HG03439 (cell line): Measurements from ENCODE around the gene MARF1.
"Not testable (repeated sequence)": the region's sequence is repeated elsewhere in the genome, so short reads cannot be mapped to it uniquely, and the experiment has no call there.

ENCODE experiments used
- ATAC-seq: cut with Tn5 transposase; IDR thresholded peaks from one replicate; pipeline ENCODE4 v1.9.1; 2021; ENCODE audit warnings: mild to moderate bottlenecking, moderate library complexity; ENCODE audit not compliant: unreplicated experiment

MARF1 gene

DNA sequence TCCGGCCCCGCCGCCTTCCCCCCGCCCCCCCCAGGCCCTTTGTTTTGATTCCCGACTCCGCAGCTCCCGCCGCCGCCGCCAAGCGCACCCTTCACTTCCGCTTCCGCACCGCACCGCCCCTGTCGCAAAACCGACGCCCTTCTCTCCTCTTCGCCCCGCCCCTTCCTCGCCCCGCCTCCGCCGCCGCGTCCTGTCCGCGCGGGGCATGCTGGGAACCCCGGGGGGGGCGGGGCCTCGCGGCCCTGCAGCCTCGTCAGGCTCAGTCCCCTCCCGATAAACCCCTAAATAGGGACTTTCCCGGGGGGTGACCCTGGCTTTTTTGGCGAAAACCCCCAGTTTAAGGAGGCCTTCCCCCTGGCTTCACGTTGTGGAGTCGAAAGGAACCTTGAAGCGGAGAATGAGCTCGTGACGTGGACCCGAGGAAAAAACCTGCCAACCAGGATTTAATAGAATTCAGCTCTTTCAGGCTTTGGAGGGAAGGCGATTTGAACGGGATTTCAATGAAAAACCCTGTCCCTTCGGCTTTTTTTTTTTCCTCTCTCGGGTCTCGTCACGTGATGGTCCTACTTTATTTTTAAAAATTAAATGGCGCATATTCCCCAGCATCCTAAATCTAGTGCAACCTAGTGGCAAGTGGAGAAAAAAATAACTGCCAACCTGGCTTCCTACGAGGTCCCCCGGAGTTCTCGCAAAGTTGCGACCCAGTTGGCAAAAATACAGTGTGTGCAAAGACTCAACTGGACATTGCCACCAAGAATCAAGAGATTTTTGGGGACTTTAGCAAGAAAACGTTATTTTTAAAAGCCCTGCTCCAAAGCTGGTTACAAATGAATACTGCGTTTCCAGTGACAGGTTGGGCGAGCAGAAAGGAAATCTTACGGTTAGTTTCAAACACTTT lies at the start of gene MARF1:
Gene MARF1 (minus strand): TSS at position 107 of the 898 bp plus-strand sequence. CDS start 3,921 bp downstream, outside the sequence.
- peak; percentile 55 for ATAC-seq

DNA sequence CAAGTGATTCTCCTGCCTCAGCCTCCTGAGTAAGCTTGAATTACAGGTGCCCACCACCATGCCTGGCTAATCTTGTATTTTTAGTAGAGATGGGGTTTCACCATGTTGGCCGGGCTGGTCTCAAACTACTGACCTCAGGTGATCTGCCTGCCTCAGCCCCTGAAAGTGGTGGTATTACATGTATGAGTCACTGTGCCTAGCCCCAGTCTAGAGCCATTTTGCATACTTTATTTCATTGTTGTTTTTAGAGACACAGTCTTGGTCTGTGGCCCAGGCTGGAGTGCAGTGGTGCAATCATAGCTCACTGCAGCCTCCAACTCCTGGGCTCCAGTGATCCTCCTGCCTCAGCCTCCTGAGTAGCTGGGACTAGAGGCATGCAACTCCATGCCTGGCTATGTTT lies 49.6 kb upstream of the MARF1 start:
- ATAC-seq: not testable (repeated sequence)

GRCh38 chr16:15691046-15691445 lies 48.1 kb upstream of the MARF1 start:
- ATAC-seq: no peak

- no peak for ATAC-seq
Observed at GRCh38 chr16:15690296-15690695, 47.3 kb upstream of the MARF1 start.

- ATAC-seq: no peak
Observed at GRCh38 chr16:15689290-15689689, 46.3 kb upstream of the MARF1 start.

DNA sequence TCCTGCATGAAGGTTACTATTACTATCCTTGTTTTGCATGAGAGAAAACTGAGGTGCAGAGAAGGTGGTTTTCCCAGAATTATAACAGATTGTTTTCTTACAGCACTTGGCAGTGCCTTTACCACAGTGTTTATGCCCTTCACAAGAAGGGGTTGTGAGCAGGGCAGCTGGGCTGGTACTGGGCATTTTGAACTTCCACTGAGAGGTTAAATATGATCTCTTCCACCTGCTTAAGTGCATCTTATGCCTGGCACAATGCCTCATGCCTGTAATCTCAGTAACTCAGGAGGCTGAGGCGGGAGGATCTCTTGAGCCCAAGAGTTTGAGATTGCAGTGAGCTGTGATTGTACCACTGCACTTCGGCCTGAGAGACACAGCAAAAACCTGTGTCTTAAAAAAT lies 43.3 kb upstream of the MARF1 start:
- ATAC-seq: no peak

GRCh38 chr16:15682105-15682570 lies 39.2 kb upstream of the MARF1 start:
- ATAC-seq: no peak

- ATAC-seq: no peak
Observed at GRCh38 chr16:15677447-15677846, 34.5 kb upstream of the MARF1 start.

DNA sequence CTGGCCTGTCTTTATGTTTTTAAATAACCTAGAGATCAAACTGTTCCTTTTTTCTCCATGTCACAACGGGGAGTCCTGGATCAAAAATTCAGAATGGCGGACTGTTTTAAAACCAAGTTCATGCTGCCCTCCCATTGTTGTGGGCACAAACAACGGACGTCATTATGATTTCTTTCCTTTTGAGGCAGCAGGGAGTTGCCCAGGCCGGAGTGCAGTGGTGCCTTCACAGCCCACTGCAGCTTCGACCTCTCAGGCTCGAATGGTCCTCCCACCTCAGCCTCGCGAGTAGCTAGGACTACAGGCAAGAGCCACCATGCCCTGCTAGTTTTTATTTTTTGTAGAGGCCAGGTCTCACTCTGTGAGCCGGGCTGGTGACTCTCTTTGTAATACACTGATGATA lies 33.6 kb upstream of the MARF1 start:
- no peak for ATAC-seq

GRCh38 chr16:15674571-15674970 lies 31.6 kb upstream of the MARF1 start:
- no peak for ATAC-seq

GRCh38 chr16:15672514-15673167 lies 29.7 kb upstream of the MARF1 start:
- ATAC-seq: no peak

DNA sequence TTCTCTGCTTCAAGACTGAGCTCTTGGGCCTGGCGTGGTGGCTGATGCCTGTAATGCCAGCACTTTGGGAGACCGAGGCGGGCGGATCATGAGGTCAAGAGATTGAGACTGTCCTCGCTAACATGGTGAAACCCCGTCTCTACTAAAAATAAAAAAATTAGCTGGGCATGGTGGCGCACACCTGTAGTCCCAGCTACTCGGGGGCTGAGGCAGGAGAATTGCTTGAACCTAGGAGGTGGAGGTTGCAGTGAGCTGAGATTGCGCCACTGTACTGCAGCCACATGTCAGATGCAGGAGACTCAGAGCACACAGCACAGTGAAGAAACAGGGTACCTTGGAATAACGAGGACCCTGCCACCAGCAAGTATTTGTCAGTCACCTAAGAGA lies 29.2 kb upstream of the MARF1 start:
- not testable (repeated sequence) for ATAC-seq

DNA sequence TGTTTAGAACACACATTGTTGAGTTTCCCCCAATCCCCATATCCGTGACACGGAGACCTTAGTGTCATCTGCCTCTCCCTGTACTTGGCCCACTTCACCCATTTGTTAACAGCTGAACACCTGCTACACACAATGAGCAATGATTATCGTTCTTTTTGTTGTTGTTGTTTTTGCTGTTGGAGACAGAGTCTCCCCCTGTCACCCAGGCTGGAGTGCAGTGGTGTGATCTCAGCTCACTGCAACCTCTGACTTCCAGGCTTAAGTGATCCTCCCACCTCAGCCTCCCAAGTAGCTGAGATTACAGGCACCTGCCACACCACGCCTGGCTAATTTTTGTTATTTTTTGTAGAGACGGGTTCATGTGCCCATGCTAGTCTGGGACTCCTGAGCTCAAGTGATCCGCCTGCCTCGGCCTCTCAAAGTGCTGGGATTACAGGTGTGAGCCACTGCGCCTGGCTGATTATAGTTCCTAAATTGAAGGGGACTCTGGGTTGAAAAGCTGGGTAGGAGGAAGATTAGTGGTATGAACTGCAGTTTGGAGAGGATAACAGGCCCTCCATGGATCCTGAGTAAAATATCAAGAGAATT lies 28.7 kb upstream of the MARF1 start:
- ATAC-seq: no peak

DNA sequence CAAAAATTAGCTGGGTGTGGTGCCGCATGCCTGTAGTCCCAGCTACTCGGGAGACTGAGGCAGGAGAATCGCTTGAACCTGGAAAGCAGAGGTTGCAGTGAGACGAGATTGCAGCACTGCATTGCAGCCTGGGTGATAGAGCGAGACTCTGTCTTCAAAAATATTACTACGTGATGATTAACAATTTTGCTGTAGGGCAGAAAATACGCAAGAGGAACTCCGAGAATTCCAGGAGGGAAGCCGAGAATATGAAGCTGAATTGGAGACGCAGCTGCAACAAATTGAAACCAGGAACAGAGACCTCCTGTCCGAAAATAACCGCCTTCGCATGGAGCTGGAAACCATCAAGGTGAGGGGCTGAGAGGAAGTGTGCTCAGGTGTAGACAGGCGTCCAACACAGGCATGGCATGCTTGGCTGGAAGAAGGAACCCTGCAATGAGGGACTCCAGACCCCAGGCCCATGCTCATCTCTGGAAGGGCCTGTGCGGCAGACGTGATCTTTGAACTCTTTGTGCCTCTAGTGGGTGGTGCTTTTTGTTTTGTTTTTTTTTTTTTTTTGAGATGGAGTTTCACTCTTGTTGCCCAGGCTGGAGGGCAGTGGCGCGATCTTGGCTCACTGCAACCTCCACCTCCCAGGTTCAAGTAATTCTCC lies 24.3 kb upstream of the MARF1 start:
- ATAC-seq: no peak

DNA sequence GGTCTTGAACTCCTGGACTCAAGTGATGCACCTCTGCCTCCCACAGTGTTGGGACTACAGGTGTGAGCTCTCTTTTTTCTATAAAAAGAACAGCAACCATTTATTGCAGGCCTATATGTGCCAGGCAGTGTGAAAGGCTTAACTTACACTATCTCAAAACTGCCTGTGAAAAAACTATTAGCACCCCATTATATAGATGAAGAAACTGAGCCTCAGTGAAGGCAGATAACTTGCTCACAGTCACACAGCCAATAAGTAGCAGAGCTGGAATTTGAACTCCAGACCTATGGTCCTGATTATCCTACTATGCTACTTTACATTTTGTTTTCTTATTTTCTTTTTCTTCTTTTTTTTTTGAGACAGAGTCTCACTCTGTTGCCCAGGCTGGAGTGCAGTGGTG lies 22.2 kb upstream of the MARF1 start:
- ATAC-seq: no peak

- ATAC-seq: no peak
Observed at GRCh38 chr16:15660203-15660601, 17.2 kb upstream of the MARF1 start.

GRCh38 chr16:15658556-15658955 lies 15.6 kb upstream of the MARF1 start:
- ATAC-seq: no peak

- no peak for ATAC-seq
Observed at GRCh38 chr16:15658149-15658548, 15.2 kb upstream of the MARF1 start.

DNA sequence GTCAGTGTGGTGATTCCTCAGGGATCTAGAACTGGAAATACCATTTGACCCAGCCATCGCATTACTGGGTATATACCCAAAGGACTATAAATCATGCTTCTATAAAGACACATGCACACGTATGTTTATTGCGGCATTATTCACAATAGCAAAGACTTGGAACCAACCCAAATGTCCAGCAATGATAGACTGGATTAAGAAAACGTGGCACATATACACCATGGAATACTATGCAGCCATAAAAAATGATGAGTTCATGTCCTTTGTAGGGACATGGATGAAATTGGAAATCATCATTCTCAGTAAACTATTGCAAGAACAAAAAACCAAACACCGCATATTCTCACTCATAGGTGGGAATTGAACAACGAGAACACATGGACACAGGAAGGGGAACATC lies 12.6 kb upstream of the MARF1 start:
- not testable (repeated sequence) for ATAC-seq

DNA sequence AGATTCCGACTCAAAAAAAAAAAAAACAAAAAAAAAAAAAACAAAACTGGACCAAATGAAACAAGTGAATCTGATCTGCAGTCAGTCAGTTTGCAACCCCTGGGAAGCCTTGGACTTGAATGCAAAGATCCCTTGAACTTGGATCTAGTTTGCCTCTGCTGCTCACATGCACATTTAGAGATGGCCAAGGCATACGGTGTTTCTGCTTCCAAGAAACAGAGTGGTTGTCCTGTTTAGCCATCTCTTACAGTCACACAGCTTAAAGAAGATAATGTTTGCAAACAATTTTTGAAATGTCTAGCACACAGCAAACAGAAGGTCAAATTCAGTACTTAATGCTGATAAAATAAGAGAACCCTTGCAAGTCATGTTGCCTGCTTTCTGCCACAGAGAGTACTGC lies 11.6 kb upstream of the MARF1 start:
- no peak for ATAC-seq

DNA sequence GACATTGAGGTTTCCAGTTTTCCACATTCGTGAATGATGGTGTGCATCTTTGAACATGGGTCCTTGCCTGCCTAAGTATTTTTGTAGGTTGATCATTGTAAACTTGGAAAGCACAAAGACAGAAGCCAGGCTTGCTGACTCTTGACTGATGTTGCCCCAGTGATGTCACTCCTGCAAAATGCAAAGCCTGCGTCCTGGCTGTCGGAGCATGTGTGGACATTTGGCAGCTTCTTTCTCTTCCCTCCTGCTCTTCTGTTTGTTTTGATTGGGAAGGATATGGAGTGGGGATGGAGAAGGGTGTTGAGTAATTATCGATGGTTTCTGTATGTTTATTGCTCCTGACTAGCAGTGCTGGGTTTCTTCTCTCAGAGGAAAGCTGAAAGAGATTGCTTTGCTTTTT lies 10.3 kb upstream of the MARF1 start:
- no peak for ATAC-seq
